DMS114 treated with DMSO at 0.1 percent for 48 hours (cell line): Measurements from ENCODE around the gene MLXIP.
"Not testable (repeated sequence)": the region's sequence is repeated elsewhere in the genome, so short reads cannot be mapped to it uniquely, and the experiment has no call there.

Experiments used
- DNase-seq: peaks from one replicate; lab custom pipeline; 2025; ENCODE audit not compliant: unreplicated experiment; lab: John Stamatoyannopoulos, UW

The MLXIP gene

DNA sequence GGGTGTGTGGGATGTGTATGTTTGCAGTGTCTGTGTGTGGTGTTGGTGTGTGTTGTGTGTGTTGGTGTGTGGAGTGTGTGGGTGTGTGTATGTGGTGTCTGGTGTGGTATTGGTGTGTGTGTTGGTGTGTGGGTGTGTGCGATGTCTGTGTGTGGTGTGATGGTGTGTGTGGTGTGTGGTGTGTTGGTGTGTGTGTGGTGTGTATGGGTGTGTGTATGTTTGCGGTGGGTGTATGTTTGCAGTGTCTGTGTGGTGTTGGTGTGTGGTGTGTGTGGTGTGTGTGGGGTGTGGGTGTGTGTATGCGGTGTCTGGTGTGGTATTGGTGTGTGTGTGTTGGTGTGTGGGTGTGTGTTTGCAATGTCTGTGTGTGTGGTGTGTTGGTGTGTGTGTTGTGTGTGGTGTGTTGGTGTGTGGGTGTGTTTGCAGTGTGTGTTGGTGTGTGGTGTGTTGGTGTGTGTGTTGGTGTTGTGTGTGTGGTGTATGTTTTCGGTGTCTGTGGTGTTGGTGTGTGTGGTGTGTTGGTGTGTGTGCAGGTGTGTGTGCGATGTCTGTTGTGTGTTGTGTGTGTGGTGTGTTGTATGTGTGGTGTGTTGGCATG lies 15.7 kb downstream of the MLXIP start:
- DNase-seq: no peak

DNA sequence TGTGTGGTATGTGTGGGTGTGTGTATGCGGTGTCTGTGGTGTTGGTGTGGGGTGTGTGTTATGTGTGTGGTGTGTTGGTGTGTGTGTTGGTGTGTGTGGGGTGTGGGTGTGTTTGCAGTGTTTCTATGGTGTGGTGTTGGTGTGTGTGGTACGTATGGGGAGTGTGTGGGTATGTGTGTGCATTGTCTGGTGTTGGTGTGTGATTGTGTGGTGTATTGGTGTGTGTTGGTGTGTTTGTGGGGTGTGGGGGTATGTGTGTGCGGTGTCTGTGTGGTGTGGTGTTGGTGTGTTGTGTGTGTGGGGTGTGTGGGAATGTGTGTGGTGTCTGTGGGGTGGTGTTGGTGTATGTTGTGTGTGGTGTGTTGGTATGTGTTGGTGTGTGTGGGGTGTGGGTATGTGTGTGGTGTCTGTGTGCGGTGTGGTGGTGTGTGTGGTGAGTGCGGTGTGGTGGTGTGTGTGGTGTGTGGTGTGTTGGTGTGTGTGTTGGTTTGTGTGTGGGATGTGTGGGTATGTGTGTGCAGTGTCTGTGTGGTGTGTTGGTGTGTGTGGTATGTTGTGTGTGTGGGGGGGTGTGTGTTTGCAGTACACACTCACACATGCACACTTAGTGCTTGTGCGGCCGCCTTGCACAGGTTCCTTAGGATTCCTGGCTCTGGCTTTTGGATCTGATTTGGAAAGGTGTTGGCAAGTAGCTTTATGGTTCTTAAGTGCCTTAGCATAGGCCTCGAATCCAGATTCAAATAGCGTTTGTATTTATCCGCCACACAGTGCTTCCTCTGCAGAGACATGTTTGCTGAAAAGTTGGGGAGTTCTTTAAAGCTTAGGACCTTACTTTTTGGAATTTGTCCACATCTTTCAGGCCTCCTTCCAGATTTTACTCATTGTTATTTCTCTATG lies 16.4 kb downstream of the MLXIP start:
- DNase-seq: peak; percentile 31

DNA sequence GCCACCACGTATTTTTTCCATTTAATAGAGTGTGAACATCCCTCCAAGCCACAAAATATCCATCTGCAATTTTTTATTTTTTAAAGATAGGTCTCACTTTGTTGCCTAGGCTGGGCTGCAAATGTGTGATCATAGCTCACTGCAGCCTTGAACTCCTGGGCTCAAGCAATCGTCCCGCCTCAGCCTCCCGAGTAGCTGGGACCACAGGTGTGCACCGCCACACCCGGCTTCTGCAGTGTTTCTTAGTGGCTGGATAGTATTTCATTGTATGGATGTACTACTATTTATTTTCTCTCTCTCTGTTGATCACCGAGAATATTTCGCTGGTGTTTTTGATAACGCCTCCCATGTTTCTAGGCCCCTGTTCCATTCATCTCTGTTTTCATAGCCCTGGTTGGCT lies 17.5 kb downstream of the MLXIP start:
- DNase-seq: no peak

DNA sequence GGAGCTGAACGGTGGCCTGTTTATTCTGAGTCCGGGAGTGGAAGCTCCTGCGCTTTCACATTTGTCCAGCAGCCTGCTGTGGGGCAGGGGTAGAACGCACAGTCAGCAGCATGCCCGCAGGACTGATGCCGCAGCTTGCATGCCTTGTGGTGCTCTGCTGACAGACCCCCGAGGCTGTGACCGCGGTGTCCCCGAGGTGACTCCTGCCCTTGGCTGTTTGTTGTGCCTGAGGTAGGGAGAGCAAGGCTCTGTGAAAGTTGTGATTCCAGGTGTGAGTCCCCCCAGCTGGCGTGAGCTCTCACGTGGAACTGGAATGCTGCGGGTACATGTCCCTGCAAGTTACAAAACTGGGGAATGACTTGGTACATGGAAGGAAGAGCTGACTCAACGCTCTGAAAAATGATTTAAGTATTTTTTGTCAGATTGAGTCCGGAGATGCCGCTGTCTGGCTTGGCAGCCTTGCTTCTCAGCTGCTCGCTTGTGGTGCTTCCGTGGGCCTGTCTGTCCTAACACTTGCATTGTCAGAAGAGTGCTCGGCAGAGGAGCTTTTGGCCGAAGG lies 18.1 kb downstream of the MLXIP start:
- DNase-seq: no peak

DNA sequence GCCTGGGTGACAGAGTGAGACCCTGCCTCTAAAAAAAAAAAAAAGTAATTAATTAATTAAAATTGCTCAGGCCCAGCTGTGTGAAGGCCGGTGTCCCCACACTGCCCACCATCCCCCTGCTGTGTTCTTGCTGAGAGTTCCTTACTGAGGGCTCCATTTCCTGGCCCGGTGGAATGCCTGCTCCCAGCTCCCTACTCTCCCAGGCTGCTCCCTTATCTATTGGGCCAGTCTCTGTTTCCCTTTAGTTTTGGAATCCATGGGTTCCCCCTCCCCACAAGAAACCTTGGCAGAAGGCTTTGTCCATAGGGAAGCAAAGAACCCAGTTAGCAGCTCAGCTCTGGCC lies 19.0 kb downstream of the MLXIP start:
- DNase-seq: no peak

DNA sequence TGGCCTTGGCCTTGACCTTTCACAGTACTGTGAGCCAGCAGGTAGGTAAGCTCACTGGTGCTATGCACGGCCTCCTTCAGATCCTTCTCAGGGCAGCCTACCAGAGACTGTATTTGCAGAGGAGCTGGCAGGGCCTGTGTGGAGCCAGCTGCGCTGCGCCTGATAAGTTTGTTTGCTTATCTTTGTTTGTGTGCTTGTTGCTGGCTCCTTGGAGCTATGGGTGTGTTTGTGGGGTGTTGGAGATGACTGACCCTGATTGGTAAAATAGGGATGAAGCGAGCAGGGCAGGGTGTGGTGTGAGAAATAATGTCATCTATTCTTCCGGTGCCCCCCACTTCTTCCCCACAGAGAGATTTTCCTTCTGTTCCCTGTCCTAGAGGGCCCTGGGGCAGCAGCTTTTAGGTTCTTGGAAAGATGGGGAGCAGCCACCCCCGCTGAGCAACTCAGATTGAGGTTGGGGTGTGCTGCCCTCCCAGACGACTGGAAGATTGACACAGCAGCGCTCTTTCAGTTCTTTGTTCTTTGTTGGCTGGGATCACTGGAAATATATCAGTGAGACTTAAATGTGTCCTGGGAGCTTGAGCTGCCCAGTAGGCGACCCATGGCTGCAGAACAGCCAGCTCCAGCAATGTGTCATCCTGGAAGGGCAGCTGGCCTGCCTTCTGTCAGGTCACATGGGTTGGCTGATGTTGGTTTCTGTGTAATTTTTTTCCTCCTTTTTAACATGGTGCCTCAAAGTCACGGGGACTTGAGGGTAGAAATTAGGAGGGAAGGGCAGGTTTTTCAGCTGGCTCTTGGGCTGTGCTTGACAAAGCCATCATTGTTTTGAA lies 19.6 kb downstream of the MLXIP start:
- no peak for DNase-seq

DNA sequence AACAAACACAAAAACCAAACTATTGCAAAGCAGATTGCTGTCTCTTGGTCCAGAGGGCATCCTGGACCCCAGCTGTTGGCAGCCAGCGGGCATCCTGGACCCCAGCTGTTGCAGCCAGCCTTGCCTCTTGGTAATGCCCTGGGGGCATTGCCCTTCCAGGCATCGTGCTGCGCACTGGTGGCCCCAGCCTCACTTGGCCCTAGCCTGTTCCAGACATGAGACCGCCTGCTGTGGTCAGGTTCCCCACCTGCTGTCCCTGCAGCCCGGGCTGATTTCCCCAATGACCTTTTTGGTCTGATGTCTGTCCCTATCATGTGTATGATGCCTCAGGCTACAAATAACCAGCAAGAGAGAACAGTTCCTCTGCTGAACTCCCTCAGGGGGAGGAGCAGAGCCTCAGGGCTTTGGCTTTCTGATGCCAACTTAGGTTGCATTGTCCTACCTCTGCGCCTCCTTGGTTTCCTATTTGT lies 20.8 kb downstream of the MLXIP start:
- DNase-seq: no peak

DNA sequence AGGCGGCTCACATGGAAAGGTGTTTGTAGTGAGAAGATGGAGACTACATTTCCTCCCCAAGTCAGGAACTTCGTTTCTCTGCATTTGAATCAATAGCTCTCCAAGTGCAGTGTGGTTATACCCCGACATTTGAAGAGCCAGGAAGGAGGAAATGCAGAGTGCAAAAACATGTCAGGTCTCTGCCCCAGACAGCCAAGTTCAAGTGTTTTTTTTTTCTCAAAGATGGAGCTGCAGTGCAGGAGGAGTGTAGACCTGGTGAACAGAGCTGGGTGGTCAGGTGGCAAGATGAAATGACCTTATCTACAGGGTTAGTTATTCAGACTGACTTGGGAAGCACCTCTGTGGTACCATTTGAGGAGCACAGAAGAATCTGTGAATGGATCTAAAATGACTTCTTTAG lies 21.3 kb downstream of the MLXIP start:
- DNase-seq: no peak

DNA sequence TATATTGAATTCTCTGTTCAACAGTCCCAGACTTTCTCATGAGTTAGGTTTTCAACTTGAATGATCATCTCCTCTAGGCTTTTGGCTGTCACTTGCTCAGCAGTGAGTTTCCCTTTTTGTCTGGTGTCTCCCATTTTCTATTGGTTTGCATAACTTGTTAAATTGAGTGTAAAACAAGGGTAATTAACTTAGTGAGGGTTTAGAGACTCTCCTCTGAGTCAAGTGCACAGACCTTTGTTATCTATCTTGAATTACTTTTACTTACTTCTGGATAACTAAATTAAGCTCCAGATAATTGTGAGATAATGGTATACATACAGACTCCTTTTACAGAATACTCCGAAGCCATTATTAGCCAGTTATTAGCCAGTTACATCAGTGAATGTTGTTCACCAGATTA lies 22.0 kb downstream of the MLXIP start:
- DNase-seq: no peak

DNA sequence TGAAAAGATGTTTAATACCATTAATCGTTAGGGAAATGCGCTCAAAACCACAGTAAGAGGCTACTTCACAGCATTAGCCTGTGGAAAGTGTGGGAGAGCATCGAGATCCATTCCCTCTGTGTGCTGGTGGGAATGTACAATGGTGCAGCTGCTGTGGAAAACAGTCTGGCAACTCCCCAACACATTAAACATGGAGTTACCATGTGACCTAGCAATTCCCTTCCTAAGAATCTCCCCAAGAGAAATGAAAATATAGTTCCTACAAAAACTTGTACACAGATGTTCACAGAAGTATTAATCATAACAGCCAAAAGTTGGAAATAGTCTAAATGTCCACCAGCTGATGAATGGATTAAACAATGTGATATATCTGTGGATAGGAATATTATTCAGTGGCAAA lies 23.8 kb downstream of the MLXIP start:
- DNase-seq: no peak

DNA sequence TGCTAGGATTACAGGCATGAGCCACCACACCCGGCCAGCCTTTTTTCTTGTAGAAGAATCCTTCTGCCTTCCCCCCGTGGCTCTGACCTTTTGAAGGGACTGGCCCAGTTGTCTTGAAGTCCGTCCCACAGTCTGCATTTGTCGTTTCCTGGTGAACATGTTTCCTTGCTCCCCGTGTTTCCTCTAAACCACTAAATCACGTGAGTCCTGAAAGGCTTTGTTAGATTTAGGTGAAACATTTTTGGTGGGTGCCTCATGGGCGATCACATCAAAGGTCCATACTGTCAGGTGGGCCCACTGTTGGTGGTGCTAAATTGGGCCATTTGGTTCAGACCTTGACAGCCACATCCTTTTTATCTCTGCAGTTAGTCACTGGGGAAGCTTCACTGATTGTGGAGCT lies 26.3 kb downstream of the MLXIP start:
- DNase-seq: no peak

DNA sequence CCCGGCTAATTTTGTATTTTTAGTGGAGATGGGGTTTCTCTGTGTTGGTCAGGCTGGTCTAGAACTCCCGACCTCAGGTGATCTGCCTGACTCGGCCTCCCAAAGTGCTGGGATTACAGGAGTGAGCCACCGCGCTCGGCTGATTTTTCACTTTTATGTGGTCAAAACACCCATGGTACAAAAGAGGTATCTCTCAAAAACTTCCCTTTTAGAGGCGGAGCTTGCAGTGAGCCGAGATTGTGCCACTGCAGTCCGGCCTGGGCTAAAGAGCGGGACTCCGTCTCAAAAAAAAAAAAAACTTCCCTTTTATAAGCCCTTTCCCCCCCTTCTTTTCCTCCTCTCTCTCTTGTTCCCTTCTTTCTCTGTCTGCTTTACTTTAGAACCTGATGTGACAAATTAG lies 26.9 kb downstream of the MLXIP start:
- DNase-seq: not testable (repeated sequence)

DNA sequence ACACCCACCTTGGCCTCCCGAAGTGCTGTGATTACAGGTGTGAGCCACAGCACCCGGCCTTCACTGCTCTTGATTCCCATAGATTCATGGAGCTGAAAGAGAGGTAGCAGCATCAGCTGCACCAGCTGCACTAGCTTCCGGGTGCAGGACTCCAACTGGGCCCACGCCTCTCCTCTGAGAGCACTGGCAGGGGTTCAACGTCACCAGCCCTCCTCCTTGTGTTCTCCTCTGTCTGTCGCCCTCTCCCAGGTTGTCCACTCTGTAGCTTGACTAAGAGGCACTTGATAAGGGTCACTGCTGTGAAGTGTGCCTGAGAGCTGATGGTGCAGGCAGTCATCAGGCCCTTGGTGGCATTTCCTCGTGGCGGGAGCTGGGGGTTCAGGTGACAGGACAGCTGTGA lies 28.3 kb downstream of the MLXIP start:
- DNase-seq: no peak

DNA sequence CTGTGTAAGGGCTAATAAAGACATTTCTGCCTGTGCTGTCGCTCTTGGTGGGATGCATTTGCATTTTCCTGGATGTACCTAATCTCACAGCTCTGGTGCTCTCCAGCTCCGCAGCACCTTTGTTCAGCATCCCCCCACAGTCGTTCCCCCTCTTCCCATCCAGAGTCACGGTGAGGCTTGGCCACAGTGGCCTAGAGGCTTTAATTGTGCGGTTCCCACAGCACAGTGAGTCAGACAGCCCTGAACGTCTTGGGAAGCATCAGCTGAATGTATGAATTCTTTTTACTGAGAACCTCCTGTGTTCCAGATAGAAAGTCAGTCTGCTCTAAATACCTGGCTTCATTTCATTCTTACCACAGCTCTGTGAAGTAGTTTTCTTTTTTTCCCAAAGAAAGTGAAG lies 28.7 kb downstream of the MLXIP start:
- DNase-seq: no peak

DNA sequence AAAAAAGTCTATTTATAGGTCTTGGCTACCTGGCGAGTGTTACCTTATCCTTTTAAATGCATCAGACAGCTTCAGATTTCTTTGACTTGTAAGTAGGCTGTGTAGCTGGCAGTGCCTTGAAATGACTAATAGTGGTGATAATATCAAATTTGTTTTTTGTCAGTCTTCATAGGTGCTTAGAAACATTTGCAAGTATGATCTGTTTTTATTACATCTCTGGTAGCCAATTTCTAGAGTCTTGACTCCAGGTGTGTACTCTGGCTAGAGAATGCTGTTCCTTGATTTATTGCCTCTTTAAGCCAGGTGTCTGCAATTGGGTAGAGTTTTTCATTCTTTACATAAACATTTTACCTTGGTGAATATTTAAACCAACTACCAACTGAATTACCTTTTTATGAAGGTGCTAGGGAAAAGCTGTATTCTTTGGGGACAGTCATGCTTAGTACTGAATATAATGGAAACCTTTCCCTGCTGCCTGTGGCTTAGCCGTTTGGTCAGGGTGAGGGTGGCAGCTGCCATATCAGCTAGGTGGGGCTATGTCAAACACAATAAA lies 32.6 kb downstream of the MLXIP start:
- no peak for DNase-seq

DNA sequence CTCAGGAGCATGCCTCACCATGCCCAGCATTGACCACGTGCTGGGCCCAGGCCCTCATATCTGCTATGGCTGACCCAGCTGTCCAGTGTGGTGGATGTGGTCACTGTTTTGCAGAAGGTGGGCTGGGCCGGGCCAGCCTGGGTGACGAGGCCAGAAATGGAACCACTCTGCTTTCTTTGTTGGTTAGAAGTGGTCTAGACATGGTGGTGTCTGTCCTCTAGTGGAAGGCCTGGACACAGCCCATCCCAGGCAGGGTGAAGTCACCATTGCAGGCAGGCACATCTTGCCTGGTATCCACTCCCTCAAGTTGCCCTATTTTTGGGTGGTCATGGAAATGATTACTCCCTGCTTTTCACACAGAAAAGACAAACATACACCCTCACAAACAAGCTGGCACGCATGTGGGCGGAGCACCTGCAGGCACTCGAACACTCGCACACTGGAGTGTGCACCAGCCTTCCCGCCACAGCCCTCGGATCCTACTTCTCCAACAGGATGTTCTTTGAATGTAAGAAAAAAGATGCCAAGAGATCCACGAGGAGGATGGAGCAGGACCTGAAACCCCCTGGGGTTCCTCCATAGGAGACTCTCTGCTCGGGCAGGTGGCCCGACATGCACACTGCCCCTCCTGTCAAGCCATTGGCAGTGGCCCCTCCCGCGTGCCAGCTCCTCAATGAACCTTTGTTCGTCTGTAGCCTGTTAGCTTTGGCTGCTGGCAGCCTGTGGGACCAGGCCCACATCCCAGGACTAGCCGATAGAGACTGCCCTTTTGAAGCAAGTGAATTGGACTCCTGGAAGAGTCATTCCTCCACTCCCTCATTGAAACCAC lies 38.4 kb downstream of the MLXIP start:
- no peak for DNase-seq

DNA sequence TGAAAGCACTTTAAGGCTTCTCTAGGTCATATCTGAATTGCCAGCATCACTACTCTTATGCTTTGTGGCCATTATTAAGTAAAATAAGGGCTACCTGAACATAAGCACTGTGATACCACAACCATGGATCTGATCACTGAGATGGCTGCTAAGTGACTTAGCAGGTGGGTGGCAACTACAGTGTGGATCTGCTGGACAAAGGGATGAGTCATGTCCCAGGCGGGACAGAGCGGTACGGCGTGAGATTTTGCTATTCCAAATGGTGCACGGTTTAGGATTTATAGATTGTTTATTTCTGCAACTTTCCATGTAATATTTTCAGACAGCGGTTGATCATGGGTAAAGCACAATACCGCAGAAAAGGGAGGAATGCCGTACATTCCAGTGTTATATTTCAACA lies 39.4 kb downstream of the MLXIP start:
- no peak for DNase-seq

DNA sequence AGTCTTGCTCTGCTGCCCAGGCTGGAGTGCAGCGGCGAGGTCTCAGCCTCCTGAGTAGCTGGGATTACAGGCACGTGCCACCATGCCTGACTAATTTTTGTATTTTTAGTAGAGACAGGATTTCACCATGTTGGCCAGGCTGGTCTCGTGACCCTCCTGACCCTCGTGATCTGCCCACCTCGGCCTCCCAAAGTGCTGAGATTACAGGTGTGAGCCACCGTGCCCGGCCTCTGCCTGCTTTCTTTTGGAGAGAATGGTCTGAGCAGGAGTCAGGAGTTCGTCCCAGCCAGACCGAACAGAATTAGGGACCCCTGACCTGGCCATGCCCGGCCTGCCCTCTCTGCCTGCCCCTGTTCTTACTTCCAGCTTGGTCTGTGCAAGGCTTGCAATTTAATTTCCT lies 42.8 kb downstream of the MLXIP start:
- not testable (repeated sequence) for DNase-seq

DNA sequence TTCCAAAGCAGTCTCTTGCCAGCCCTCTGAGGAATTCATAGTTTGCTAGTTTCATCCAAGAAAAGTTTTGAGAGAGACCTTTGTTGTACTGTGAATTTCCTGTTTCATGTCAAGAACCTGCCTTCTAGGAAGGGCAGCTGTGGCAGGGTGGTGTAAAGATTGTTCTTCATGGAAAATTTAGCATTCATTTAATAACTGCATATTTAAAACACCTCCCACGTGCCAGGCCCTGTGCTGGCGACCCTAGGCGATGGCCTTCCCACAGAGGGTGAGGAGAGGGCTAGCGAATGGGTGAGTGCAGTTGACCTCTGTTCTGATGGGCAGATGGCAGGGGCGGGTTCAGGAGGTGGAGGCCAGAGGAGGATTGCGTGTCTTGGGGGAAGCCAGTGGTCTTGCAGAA lies 43.2 kb downstream of the MLXIP start:
- DNase-seq: no peak

DNA sequence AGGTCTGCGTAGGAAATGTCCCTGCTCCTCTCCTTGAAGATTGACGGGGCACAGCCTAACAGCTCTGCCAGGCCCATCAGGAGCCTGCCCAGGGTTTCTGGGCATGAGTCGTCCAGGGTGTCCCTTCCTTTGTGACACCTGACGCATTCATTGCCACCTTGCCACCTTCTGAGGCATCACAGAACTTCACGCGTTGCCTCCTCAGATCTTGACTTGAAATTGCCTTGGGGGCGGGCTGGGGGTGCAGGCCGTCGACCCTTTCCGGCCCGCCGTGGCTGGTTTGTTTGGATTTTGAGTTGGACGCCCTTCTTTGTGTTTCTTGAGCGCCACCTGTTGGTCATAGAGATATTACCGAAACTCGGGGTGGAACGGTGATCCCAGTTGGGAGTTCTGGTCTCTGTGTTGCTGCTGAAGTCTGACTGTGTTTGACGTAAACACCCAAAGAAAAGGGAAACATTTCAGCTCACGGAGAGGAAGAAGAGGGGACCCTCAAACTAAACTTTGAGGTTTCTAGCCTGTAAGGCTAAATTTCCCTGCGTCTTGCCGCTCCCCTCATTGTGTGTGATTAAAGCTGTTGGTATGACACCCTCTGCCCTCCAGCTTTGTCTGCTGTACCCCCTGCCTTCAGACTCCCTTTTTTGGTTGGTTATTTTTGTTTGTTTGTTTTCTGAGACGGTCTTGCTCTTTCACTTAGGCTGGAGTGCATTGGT lies 44.6 kb downstream of the MLXIP start:
- DNase-seq: peak; percentile 54
